Activated B cell treated with CpG ODN at 0.5 μM for 24 hours (primary cell): ENCODE data around the gene OLR1. TPM values are rescaled to one million over a fixed set of nuclear protein-coding genes. Genes with fewer than 3 reads are reported as not detected.

Source experiments
- ATAC-seq: fragments of 200-7000 bp; cut with Tn5 transposase; one replicate; pipeline ENCODE4 v1.10.0; 2021; ENCODE audit warnings: low read depth, mild to moderate bottlenecking, moderate library complexity
- CTCF ChIA-PET: fragments of 350-600 bp; sonication (Branson Sonifier 250); formaldehyde crosslinking; loops from one replicate; lab custom pipeline; 2021; ENCODE audit warnings: antibody characterized with exemption; lab: Charles Lee
- POLR2A ChIA-PET: fragments of 350-600 bp; sonication (Branson Sonifier 250); formaldehyde crosslinking; loops from one replicate; lab custom pipeline; 2021; ENCODE audit warnings: antibody characterized with exemption; lab: Charles Lee
- DNase-seq: peaks from one replicate; pipeline ENCODE4 v3.0.0; 2022
- H3K27ac Mint-ChIP-seq: one replicate; pipeline ENCODE4 v1.8.0; 2020; ENCODE audit warnings: mixed read lengths
- H3K27me3 Mint-ChIP-seq: one replicate; pipeline ENCODE4 v1.8.0; 2021; ENCODE audit warnings: mixed read lengths
- H3K36me3 Mint-ChIP-seq: one replicate; pipeline ENCODE4 v1.8.0; 2021; ENCODE audit warnings: low read depth, mixed read lengths
- H3K4me1 Mint-ChIP-seq: one replicate; pipeline ENCODE4 v1.8.0; 2021; ENCODE audit warnings: mixed read lengths
- H3K4me3 Mint-ChIP-seq: one replicate; pipeline ENCODE4 v1.8.0; 2020; ENCODE audit warnings: mild to moderate bottlenecking, mixed read lengths
- H3K9me3 Mint-ChIP-seq: one replicate; pipeline ENCODE4 v1.8.0; 2020; ENCODE audit warnings: mixed read lengths
- CTCF ChIP-seq: fragments of 200-600 bp; IDR thresholded peaks from one replicate; pipeline ENCODE4 v1.8.0; 2022; ENCODE audit warnings: antibody characterized with exemption, mild to moderate bottlenecking
- intact Hi-C: fragments of 100-400 bp; cut with micrococcal nuclease; formaldehyde crosslinking; loops from one replicate; pipeline ENCODE4 v1.15.1; 2024
- total RNA-seq: library from RNA; stranded (reverse); gene quantifications from 2 replicates; pipeline ENCODE4 v1.2.3, GENCODE V29; 2022

OLR1 gene
- total RNA-seq, 1 donor from 2014 or later, result not detected

GRCh38 chr12:10165421-10165820 lies 6.5 kb downstream of the OLR1 start:
- H3K36me3 Mint-ChIP-seq, result no peaks in the 10 kb centered on the region
- ATAC-seq (no peak), DNase-seq (no peak)
- ChIA-PET CTCF (no interaction called here), POLR2A (no interaction called here)
- intact Hi-C loops, result no loop called here
- H3K4me3 Mint-ChIP-seq, result no peak overlapping the region
- H3K27ac Mint-ChIP-seq, result no peak overlapping the region
- H3K9me3 Mint-ChIP-seq, result no peaks in the 10 kb centered on the region
- no peak for TF ChIP-seq CTCF
- H3K4me1 Mint-ChIP-seq, result peaks cover 13% of the 10 kb centered on the region
- peaks cover 5% of the 10 kb centered on the region for H3K27me3 Mint-ChIP-seq

GRCh38 chr12:10163084-10163483 lies 8.8 kb downstream of the OLR1 start:
- Mint-ChIP-seq H3K27me3 (peaks cover 5% of the 10 kb centered on the region), H3K4me3 (no peak overlapping the region), H3K36me3 (no peaks in the 10 kb centered on the region), H3K27ac (no peak overlapping the region), H3K4me1 (peaks cover 29% of the 10 kb centered on the region), H3K9me3 (no peaks in the 10 kb centered on the region)
- TF ChIP-seq CTCF, result no peak
- ChIA-PET POLR2A (no interaction called here), CTCF (no interaction called here)
- DNase-seq (no peak), ATAC-seq (no peak)
- intact Hi-C loops, result no loop called here

GRCh38 chr12:10160617-10161385 lies 11.1 kb downstream of the OLR1 start:
- Mint-ChIP-seq H3K9me3 (no peaks in the 10 kb centered on the region), H3K27ac (no peak overlapping the region), H3K4me1 (peaks cover 29% of the 10 kb centered on the region), H3K4me3 (no peak overlapping the region), H3K36me3 (no peaks in the 10 kb centered on the region), H3K27me3 (peaks cover 3% of the 10 kb centered on the region)
- intact Hi-C loops, result no loop called here
- ChIA-PET POLR2A (no interaction called here), CTCF (no interaction called here)
- no peak for TF ChIP-seq CTCF
- DNase-seq, result no peak
- no peak for ATAC-seq

GRCh38 chr12:10159280-10159679 lies 12.7 kb downstream of the OLR1 start:
- CTCF ChIA-PET, result interaction anchor here (1.2 kb wide), 1 partner anchor 31 kb away, joined by 3 read pairs; no protein-coding TSS in a partner anchor
- H3K4me3 Mint-ChIP-seq, result no peak overlapping the region
- TF ChIP-seq CTCF, result no peak
- intact Hi-C loops, result no loop called here
- ATAC-seq, result no peak
- no peaks in the 10 kb centered on the region for H3K9me3 Mint-ChIP-seq
- POLR2A ChIA-PET, result no interaction called here
- no peak for DNase-seq
- no peaks in the 10 kb centered on the region for H3K36me3 Mint-ChIP-seq
- no peak overlapping the region for H3K27ac Mint-ChIP-seq
- H3K27me3 Mint-ChIP-seq, result peaks cover 3% of the 10 kb centered on the region
- H3K4me1 Mint-ChIP-seq, result peaks cover 29% of the 10 kb centered on the region

GRCh38 chr12:10158406-10158805 lies 13.5 kb downstream of the OLR1 start:
- no peak for TF ChIP-seq CTCF
- Mint-ChIP-seq H3K4me1 (peaks cover 37% of the 10 kb centered on the region), H3K27me3 (peaks cover 11% of the 10 kb centered on the region), H3K9me3 (no peaks in the 10 kb centered on the region), H3K27ac (no peak overlapping the region), H3K4me3 (no peak overlapping the region), H3K36me3 (no peaks in the 10 kb centered on the region)
- POLR2A ChIA-PET, result no interaction called here
- ATAC-seq, result no peak
- intact Hi-C loops, result no loop called here
- no peak for DNase-seq
- CTCF ChIA-PET, result no interaction called here
